H1 (cell line): ENCODE results near the gene UBA5. TPM values are rescaled to one million over a fixed set of nuclear protein-coding genes. Genes with fewer than 3 reads are reported as not detected.

Experiments
- CTCF ChIA-PET: fragments of 300-600 bp; sonication (Branson Sonifier 250); formaldehyde crosslinking; loops from one replicate; lab custom pipeline; 2021; ENCODE audit not compliant: partially characterized antibody; lab: Charles Lee
- POLR2A ChIA-PET: fragments of 300-600 bp; sonication (Branson Sonifier 250); formaldehyde crosslinking; loops from one replicate; lab custom pipeline; 2021; ENCODE audit warnings: inconsistent platforms; ENCODE audit not compliant: partially characterized antibody; lab: Charles Lee
- DNase-seq, 2 experiments: peaks; one replicate each; pipeline versions ENCODE4 v3.0.0 to v3.0.0-alpha.2; 2010 to 2022; ENCODE audit warnings: low spot score in 2 of 2, low read depth in 1 of 2, mixed read lengths in 1 of 2
- FAIRE-seq: peaks from 2 replicates; lab custom pipeline; 2011; peaks lifted over from hg19 to GRCh38; lab: Jason Lieb, UNC
- H2AFZ ChIP-seq: 2 replicates; pipeline ENCODE4 v1.8.1; 2012; ENCODE audit warnings: low read length, inconsistent platforms
- H2AK5ac ChIP-seq: 2 replicates; pipeline ENCODE4 v1.6.1; 2013; ENCODE audit warnings: low read depth, low read length
- H2BK120ac ChIP-seq: replicated peaks from 2 replicates; pipeline ENCODE3; 2013; ENCODE audit warnings: low read depth, low read length, inconsistent platforms
- H2BK12ac ChIP-seq: 2 replicates; pipeline ENCODE4 v1.6.1; 2013; ENCODE audit warnings: low read depth, low read length
- H2BK15ac ChIP-seq: 2 replicates; pipeline ENCODE4 v1.6.1; 2013; ENCODE audit warnings: low read length
- H2BK20ac ChIP-seq: 2 replicates; pipeline ENCODE4 v1.6.1; 2013; ENCODE audit warnings: low read length
- H2BK5ac ChIP-seq: 2 replicates; pipeline ENCODE4 v1.6.1; 2013; ENCODE audit warnings: low read depth, low read length
- H3K14ac ChIP-seq: 2 replicates; pipeline ENCODE4 v1.6.1; 2013; ENCODE audit warnings: inconsistent platforms; ENCODE audit not compliant: insufficient read length
- H3K18ac ChIP-seq: 2 replicates; pipeline ENCODE4 v1.6.1; 2013; ENCODE audit warnings: low read length; ENCODE audit errors: extremely low read depth
- H3K23ac ChIP-seq: 2 replicates; pipeline ENCODE4 v1.6.1; 2013; ENCODE audit warnings: inconsistent platforms; ENCODE audit not compliant: insufficient read length
- H3K23me2 ChIP-seq: 2 replicates; pipeline ENCODE4 v1.6.1; 2013; ENCODE audit warnings: low read depth, low read length
- H3K27ac ChIP-seq: 2 replicates; pipeline ENCODE4 v1.6.1; 2011; ENCODE audit warnings: low read depth, low read length, inconsistent platforms
- H3K27me3 ChIP-seq, 4 experiments: replicated peaks in 1 of 4; 1 replicate in 1 of 4; 2 replicates in 3 of 4; pipeline versions ENCODE4 v1.6.1 to v1.8.1; 2011 to 2013; ENCODE audit warnings: low read length in 3 of 4, mild to moderate bottlenecking in 3 of 4, inconsistent platforms in 2 of 4, mixed read lengths in 2 of 4, moderate library complexity in 1 of 4; ENCODE audit not compliant: control insufficient read depth in 3 of 4, insufficient read depth in 3 of 4; ENCODE audit errors: extremely low read depth in 1 of 4
- H3K36me3 ChIP-seq, 4 experiments: 2 replicates each; pipeline versions ENCODE4 v1.6.1 to v1.8.1; 2011 to 2013; ENCODE audit warnings: mild to moderate bottlenecking in 4 of 4, low read length in 3 of 4, moderate library complexity in 2 of 4, control low read depth in 1 of 4, inconsistent platforms in 1 of 4; ENCODE audit not compliant: insufficient read depth in 4 of 4, control insufficient read depth in 2 of 4
- H3K4ac ChIP-seq: replicated peaks from 2 replicates; pipeline ENCODE3; 2013; ENCODE audit warnings: low read length, low read depth, mixed read lengths, inconsistent platforms; ENCODE audit not compliant: insufficient read length
- H3K4me1 ChIP-seq, 4 experiments: replicated peaks in 1 of 4; 1 replicate in 1 of 4; 2 replicates in 3 of 4; pipeline versions ENCODE4 v1.6.1 to v1.8.1; 2011 to 2013; ENCODE audit warnings: low read length in 3 of 4, inconsistent platforms in 2 of 4, mixed read lengths in 1 of 4; ENCODE audit not compliant: insufficient read depth in 4 of 4, control insufficient read depth in 3 of 4
- H3K4me2 ChIP-seq, 2 experiments: 2 replicates each; pipeline versions ENCODE4 v1.6.1 to v1.8.1; 2011 to 2013; ENCODE audit warnings: low read depth in 2 of 2, low read length in 2 of 2, control low read depth in 1 of 2, inconsistent platforms in 1 of 2, mild to moderate bottlenecking in 1 of 2; ENCODE audit not compliant: insufficient read depth in 1 of 2
- H3K4me3 ChIP-seq, 4 experiments: fragments of 200-600, 300-600 bp in 1 of 4; sonication (generic), shearing (Covaris generic), sonication (Bioruptor Twin) in 1 of 4; 2 replicates each; pipeline versions ENCODE4 v1.5.1 to v1.8.1; 2011 to 2016; ENCODE audit warnings: low read length in 4 of 4, low read depth in 3 of 4, control low read depth in 2 of 4, inconsistent platforms in 2 of 4, mild to moderate bottlenecking in 2 of 4, mixed read lengths in 1 of 4, moderate library complexity in 1 of 4; ENCODE audit not compliant: insufficient read depth in 2 of 4; ENCODE audit errors: extremely low read depth in 1 of 4
- H3K56ac ChIP-seq: replicated peaks from 2 replicates; pipeline ENCODE3; 2013; ENCODE audit warnings: low read depth, mild to moderate bottlenecking, mixed read lengths, low read length, inconsistent platforms; ENCODE audit not compliant: insufficient read length
- H3K79me1 ChIP-seq: 2 replicates; pipeline ENCODE4 v1.6.1; 2013; ENCODE audit warnings: low read depth, low read length, control low read depth
- H3K79me2 ChIP-seq, 2 experiments: 2 replicates each; pipeline versions ENCODE4 v1.6.1 to v1.8.1; 2012 to 2013; ENCODE audit warnings: low read length in 2 of 2, mild to moderate bottlenecking in 2 of 2, inconsistent platforms in 1 of 2; ENCODE audit not compliant: insufficient read depth in 2 of 2, control insufficient read depth in 1 of 2
- H3K9ac ChIP-seq, 4 experiments: replicated peaks in 1 of 4; 1 replicate in 1 of 4; 2 replicates in 3 of 4; pipeline versions ENCODE4 v1.6.1 to v1.8.1; 2011 to 2013; ENCODE audit warnings: low read depth in 3 of 4, low read length in 3 of 4, control low read depth in 2 of 4, mild to moderate bottlenecking in 2 of 4, moderate library complexity in 2 of 4, inconsistent platforms in 1 of 4; ENCODE audit errors: extremely low read depth in 1 of 4
- H3K9me3 ChIP-seq, 2 experiments: 2 replicates each; pipeline versions ENCODE4 v1.6.1 to v1.8.1; 2012 to 2013; ENCODE audit warnings: mild to moderate bottlenecking in 2 of 2, moderate library complexity in 2 of 2, control low read depth in 1 of 2, inconsistent platforms in 1 of 2, low read depth in 1 of 2, low read length in 1 of 2, mixed read lengths in 1 of 2; ENCODE audit not compliant: insufficient read depth in 2 of 2
- H4K20me1 ChIP-seq, 2 experiments: replicated peaks in 1 of 2; 2 replicates each; pipeline versions ENCODE3 to v1.8.1; 2011 to 2013; ENCODE audit warnings: inconsistent platforms in 2 of 2, low read length in 2 of 2, mild to moderate bottlenecking in 1 of 2; ENCODE audit not compliant: insufficient read depth in 2 of 2, control insufficient read depth in 1 of 2
- H4K5ac ChIP-seq: 2 replicates; pipeline ENCODE4 v1.6.1; 2013; ENCODE audit warnings: low read length, low read depth, mixed read lengths, inconsistent platforms; ENCODE audit not compliant: insufficient read length
- H4K8ac ChIP-seq: 2 replicates; pipeline ENCODE4 v1.8.0; 2013; ENCODE audit warnings: mild to moderate bottlenecking, moderate library complexity, low read length, inconsistent platforms; ENCODE audit not compliant: insufficient read depth; ENCODE audit errors: extremely low read depth
- H4K91ac ChIP-seq: replicated peaks from 2 replicates; pipeline ENCODE3; 2013; ENCODE audit warnings: low read length, mixed read lengths, inconsistent platforms; ENCODE audit not compliant: insufficient read length
- BACH1 ChIP-seq: IDR thresholded peaks from 2 replicates; pipeline ENCODE4 v1.6.1; 2012; ENCODE audit warnings: low read length, improper control_type of control experiment
- CBX8 ChIP-seq: fragments of 300-800, 300-1000 bp; sonication (generic); IDR thresholded peaks from 2 replicates; pipeline ENCODE4 v1.7.1; 2016; ENCODE audit warnings: low read depth, low read length, borderline replicate concordance
- GTF2F1 ChIP-seq: IDR thresholded peaks from 2 replicates; pipeline ENCODE4 v1.6.1; 2012; ENCODE audit warnings: low read depth, low read length, improper control_type of control experiment, borderline replicate concordance
- RAD21 ChIP-seq, 2 experiments: IDR thresholded peaks in 1 of 2; conservative IDR thresholded peaks in 1 of 2; 2 replicates each; pipeline ENCODE4 v1.6.1; 2011; ENCODE audit warnings: low read depth in 2 of 2, low read length in 2 of 2, improper control_type of control experiment in 1 of 2, inconsistent platforms in 1 of 2, mild to moderate bottlenecking in 1 of 2, moderate library complexity in 1 of 2
- ZNF274 ChIP-seq: IDR thresholded peaks from 2 replicates; pipeline ENCODE4 v1.7.0; 2012; ENCODE audit warnings: low read length, borderline replicate concordance; ENCODE audit errors: extremely low read depth
- WGBS, 2 experiments: shearing (Covaris generic) in 1 of 2; methylation state at CpG; one replicate each; pipeline versions ENCODE4 v1.1.6 to v1.1.7; 2013 to 2015; ENCODE audit warnings: low lambda C conversion rate in 2 of 2, mixed read lengths in 2 of 2, inconsistent platforms in 1 of 2, low coverage in 1 of 2, missing lambda C conversion rate in 1 of 2; ENCODE audit not compliant: insufficient replicate concordance in 2 of 2, insufficient coverage in 1 of 2, insufficient read length in 1 of 2; ENCODE audit errors: extremely low coverage in 1 of 2, missing lambda C conversion rate in 1 of 2; 5-methylcytosine and 5-hydroxymethylcytosine counted together
- polyA plus RNA-seq, 7 experiments: library from polyadenylated mRNA; depleted of rRNA in 3 of 7; stranded (reverse) in 5 of 7; unstranded in 2 of 7; fragments of >200 nt in 5 of 7; fragments of 200-250 nt in 2 of 7; gene quantifications; 1 replicate in 5 of 7; 2 replicates in 1 of 7; 4 replicates in 1 of 7; pipeline versions ENCODE4 v1.2.1 to v1.2.3, GENCODE V29; 2011 to 2013; ENCODE audit warnings: missing spikeins in 2 of 7, mixed read lengths in 2 of 7
- total RNA-seq: library from RNA; stranded (reverse); fragmentation: NEBNext Ultra II Directional; extraction: Animal tissue kit (Norgen Biotek cat#: 25700); gene quantifications from 2 replicates; pipeline ENCODE4 v1.2.1, GENCODE V29; 2021

The UBA5 gene
- total and polyA plus RNA-seq, 2 of the 8 experiments (the other 6 are each of a cell fraction or from before 2014, with no cell fraction given): 11.0 to 28.0 TPM

DNA sequence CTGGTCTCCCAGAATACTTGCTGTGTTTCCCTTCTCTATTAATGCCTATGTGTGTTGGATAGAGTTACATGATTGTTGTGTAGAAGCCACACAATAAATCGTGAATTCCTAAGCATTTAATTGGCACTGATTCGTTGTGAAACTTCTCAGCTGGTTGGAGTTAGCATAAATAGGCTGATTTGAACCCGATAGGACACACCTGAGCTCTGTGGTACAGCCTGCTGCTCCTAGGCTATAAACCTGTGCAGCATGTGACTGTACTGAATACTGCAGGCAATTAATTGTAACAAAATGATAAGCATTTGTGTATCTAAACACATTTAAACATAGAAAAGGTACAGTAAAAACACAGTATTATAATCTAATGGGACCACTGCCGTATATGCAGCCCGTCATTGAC lies 5.4 kb upstream of the UBA5 start:
- Histone ChIP-seq H3K56ac (no peak overlapping the region), H3K18ac (no peak overlapping the region), H3K4me2 (no peak overlapping the region), H4K5ac (no peak overlapping the region), H3K4me1 (no peaks in the 10 kb centered on the region; a peak in 1 of 7 replicates), H3K36me3 (no peaks in the 10 kb centered on the region), H3K9ac (no peak overlapping the region), H3K27ac (no peak overlapping the region), H3K27me3 (no peaks in the 10 kb centered on the region), H2BK12ac (no peak overlapping the region), H4K20me1 (no peaks in the 10 kb centered on the region), H2BK20ac (no peak overlapping the region), H4K91ac (no peak overlapping the region), H3K14ac (no peak overlapping the region), H2AK5ac (no peak overlapping the region), H3K4me3 (no peak overlapping the region), H2BK5ac (no peak overlapping the region), H3K23me2 (peaks cover 4% of the 10 kb centered on the region; the same call in 1 of the 2 replicates), H3K9me3 (no peaks in the 10 kb centered on the region), H2BK120ac (no peak overlapping the region), H3K79me2 (no peaks in the 10 kb centered on the region), H3K4ac (no peak overlapping the region), H3K79me1 (no peaks in the 10 kb centered on the region), H2BK15ac (no peak overlapping the region), H3K23ac (no peak overlapping the region), H2AFZ (no peak overlapping the region), H4K8ac (no peak overlapping the region)
- no peak for TF ChIP-seq BACH1
- no peak for TF ChIP-seq GTF2F1
- TF ChIP-seq ZNF274: no peak
- no peak for TF ChIP-seq RAD21 (IDR thresholded peaks at IDR 0.05 in 1 of 2, conservative IDR thresholded peaks at IDR 0.05 in 1 of 2; ENCODE audit: low read depth in 2 of 2, low read length in 2 of 2)
- TF ChIP-seq CBX8: no peak
- FAIRE-seq (no peak), DNase-seq (no peak)
- POLR2A ChIA-PET: no interaction called here
- WGBS, 2 experiments: 84% methylated on average over 5 of the region's 5 CpGs; no CpG with 5 or more reads in 1 of the 2 experiments
- CTCF ChIA-PET: interaction anchor here (1.7 to 4.3 kb wide), 2 partner anchors 12 to 29 kb away, joined by 3 to 23 read pairs; no protein-coding TSS in a partner anchor
